Tibial nerve (tissue), 4 donors: Measurements from ENCODE around the gene CGNL1.

Experiments
- EP300 ChIP-seq, 2 donors: sonication (generic); formaldehyde crosslinking; IDR thresholded peaks; one replicate each; pipeline ENCODE4 v1.6.1; 2017; ENCODE audit warnings: antibody characterized with exemption in 2 of 2, mild to moderate bottlenecking in 1 of 2
- POLR2A ChIP-seq, 2 donors: fragments of 450-650 bp; IDR thresholded peaks; one replicate each; pipeline ENCODE4 v1.6.1; 2017; ENCODE audit warnings: antibody characterized with exemption in 2 of 2, mild to moderate bottlenecking in 2 of 2, moderate library complexity in 2 of 2
- TF ChIP-seq, protein P1 (sequence below), 5 experiments: fragments of 200-600 bp in 3 of 5; fragments of 450-650 bp in 2 of 5; sonication (generic) in 3 of 5; IDR thresholded peaks; one replicate each; pipeline ENCODE4 v1.5.1; 2016 to 2019; ENCODE audit warnings: antibody characterized with exemption in 5 of 5, mild to moderate bottlenecking in 3 of 5, moderate library complexity in 2 of 5

DNA sequence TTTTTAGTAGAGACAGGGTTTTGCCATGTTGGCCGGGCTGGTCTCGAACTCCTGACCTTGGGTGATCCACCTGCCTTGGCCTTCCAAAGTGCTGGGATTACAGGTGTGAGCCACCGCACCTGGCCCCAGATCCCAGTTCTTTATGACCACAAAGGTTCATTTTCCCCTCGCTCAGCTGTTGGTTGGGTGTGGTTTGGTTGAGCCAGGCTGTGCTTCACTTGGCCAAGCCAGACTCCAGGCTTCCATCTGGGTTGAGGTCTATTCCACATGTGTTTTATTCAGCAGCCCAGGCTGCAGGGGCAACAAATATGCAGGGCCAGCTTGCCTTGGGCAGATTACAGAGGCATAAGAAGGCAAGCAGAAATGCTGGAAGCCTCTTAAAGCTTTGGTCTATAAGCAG, 13.7 kb downstream of the CGNL1 start:
- TF ChIP-seq POLR2A (IDR thresholded peaks at IDR 0.05) = no peak
- TF ChIP-seq, protein P1, sequence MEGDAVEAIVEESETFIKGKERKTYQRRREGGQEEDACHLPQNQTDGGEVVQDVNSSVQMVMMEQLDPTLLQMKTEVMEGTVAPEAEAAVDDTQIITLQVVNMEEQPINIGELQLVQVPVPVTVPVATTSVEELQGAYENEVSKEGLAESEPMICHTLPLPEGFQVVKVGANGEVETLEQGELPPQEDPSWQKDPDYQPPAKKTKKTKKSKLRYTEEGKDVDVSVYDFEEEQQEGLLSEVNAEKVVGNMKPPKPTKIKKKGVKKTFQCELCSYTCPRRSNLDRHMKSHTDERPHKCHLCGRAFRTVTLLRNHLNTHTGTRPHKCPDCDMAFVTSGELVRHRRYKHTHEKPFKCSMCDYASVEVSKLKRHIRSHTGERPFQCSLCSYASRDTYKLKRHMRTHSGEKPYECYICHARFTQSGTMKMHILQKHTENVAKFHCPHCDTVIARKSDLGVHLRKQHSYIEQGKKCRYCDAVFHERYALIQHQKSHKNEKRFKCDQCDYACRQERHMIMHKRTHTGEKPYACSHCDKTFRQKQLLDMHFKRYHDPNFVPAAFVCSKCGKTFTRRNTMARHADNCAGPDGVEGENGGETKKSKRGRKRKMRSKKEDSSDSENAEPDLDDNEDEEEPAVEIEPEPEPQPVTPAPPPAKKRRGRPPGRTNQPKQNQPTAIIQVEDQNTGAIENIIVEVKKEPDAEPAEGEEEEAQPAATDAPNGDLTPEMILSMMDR (IDR thresholded peaks at IDR 0.05) = no peak
- TF ChIP-seq EP300 (IDR thresholded peaks at IDR 0.05) = no peak
